WTC11 (cell line): ENCODE data around the gene ZFP36L1. TPM values are rescaled to one million over a fixed set of nuclear protein-coding genes. Genes with fewer than 3 reads are reported as not detected.

ENCODE experiments used
- ATAC-seq: fragments of 200-7000 bp; cut with Tn5 transposase; 2 replicates; pipeline ENCODE4 v1.10.0; 2021; ENCODE audit warnings: mild to moderate bottlenecking, moderate library complexity
- CTCF ChIA-PET: fragments of 300-600 bp; sonication (Branson Sonifier 250); formaldehyde crosslinking; loops from one replicate; lab custom pipeline; 2021; ENCODE audit warnings: antibody characterized with exemption; lab: Charles Lee
- POLR2A ChIA-PET: fragments of 350-600 bp; sonication (Branson Sonifier 250); formaldehyde crosslinking; loops from one replicate; lab custom pipeline; 2021; ENCODE audit warnings: antibody characterized with exemption; lab: Charles Lee
- DNase-seq: peaks from one replicate; pipeline ENCODE4 v3.0.0; 2021; ENCODE audit warnings: low spot score
- H3K27ac Mint-ChIP-seq: 2 replicates; pipeline ENCODE4 v1.8.0; 2021; ENCODE audit warnings: mixed read lengths
- H3K27me3 Mint-ChIP-seq: 2 replicates; pipeline ENCODE4 v1.8.0; 2021; ENCODE audit warnings: low read depth, mild to moderate bottlenecking, moderate library complexity, mixed read lengths
- H3K36me3 Mint-ChIP-seq: 2 replicates; pipeline ENCODE4 v1.8.0; 2021; ENCODE audit warnings: mixed read lengths
- H3K4me1 Mint-ChIP-seq: 2 replicates; pipeline ENCODE4 v1.8.0; 2022; ENCODE audit warnings: mixed read lengths
- H3K4me3 Mint-ChIP-seq: 2 replicates; pipeline ENCODE4 v1.8.0; 2021; ENCODE audit warnings: mild to moderate bottlenecking, moderate library complexity, mixed read lengths
- H3K9me3 Mint-ChIP-seq: 2 replicates; pipeline ENCODE4 v1.8.0; 2021; ENCODE audit warnings: mixed read lengths
- ATF1 ChIP-seq: sonication (generic); formaldehyde crosslinking; IDR thresholded peaks from 2 replicates; pipeline ENCODE4 v1.8.1; 2023; ENCODE audit warnings: mild to moderate bottlenecking, moderate library complexity, missing genetic modification reagents
- CREM ChIP-seq: sonication (generic); formaldehyde crosslinking; IDR thresholded peaks from 2 replicates; pipeline ENCODE4 v1.8.1; 2022; ENCODE audit warnings: mild to moderate bottlenecking, missing genetic modification reagents, moderate library complexity
- CTCF ChIP-seq: fragments of 200-600 bp; IDR thresholded peaks from 2 replicates; pipeline ENCODE4 v1.8.0; 2022; ENCODE audit warnings: antibody characterized with exemption
- E2F5 ChIP-seq: sonication (generic); formaldehyde crosslinking; IDR thresholded peaks from 2 replicates; pipeline ENCODE4 v1.8.1; 2022; ENCODE audit warnings: mild to moderate bottlenecking, moderate library complexity, missing genetic modification reagents
- ELF4 ChIP-seq: sonication (generic); formaldehyde crosslinking; IDR thresholded peaks from 2 replicates; pipeline ENCODE4 v1.8.1; 2022; ENCODE audit warnings: low read depth, mild to moderate bottlenecking, moderate library complexity, missing genetic modification reagents
- FOXK1 ChIP-seq: sonication (generic); formaldehyde crosslinking; IDR thresholded peaks from 2 replicates; pipeline ENCODE4 v1.8.0; 2022; ENCODE audit warnings: mild to moderate bottlenecking, moderate library complexity, missing genetic modification reagents
- FOXP4 ChIP-seq: sonication (generic); formaldehyde crosslinking; IDR thresholded peaks from 2 replicates; pipeline ENCODE4 v1.8.0; 2022; ENCODE audit warnings: mild to moderate bottlenecking, missing genetic modification reagents
- GRHL2 ChIP-seq: fragments of 250-450 bp; sonication (Bioruptor Pico); IDR thresholded peaks from 2 replicates; pipeline ENCODE4 v1.8.0; 2022; ENCODE audit warnings: mild to moderate bottlenecking, moderate library complexity; ENCODE audit not compliant: insufficient replicate concordance, severe bottlenecking
- IRF1 ChIP-seq: sonication (generic); formaldehyde crosslinking; IDR thresholded peaks from 2 replicates; pipeline ENCODE4 v1.8.0; 2023; ENCODE audit warnings: missing genetic modification reagents
- JAZF1 ChIP-seq: fragments of 250-450 bp; sonication (Bioruptor Pico); IDR thresholded peaks from 2 replicates; pipeline ENCODE4 v1.9.0; 2021; ENCODE audit warnings: moderate library complexity, mild to moderate bottlenecking, inconsistent platforms
- MYBL2 ChIP-seq: sonication (generic); formaldehyde crosslinking; IDR thresholded peaks from 2 replicates; pipeline ENCODE4 v1.8.1; 2023; ENCODE audit warnings: mild to moderate bottlenecking, moderate library complexity, missing genetic modification reagents
- NFYB ChIP-seq: sonication (generic); formaldehyde crosslinking; conservative IDR thresholded peaks from 2 replicates; pipeline ENCODE4 v1.8.0; 2022; ENCODE audit warnings: low read depth, missing genetic modification reagents
- NR3C1 ChIP-seq: sonication (generic); formaldehyde crosslinking; conservative IDR thresholded peaks from 2 replicates; pipeline ENCODE4 v1.8.1; 2023; ENCODE audit warnings: low read depth, mild to moderate bottlenecking, missing genetic modification reagents
- PRDM15 ChIP-seq: sonication (generic); formaldehyde crosslinking; IDR thresholded peaks from 2 replicates; pipeline ENCODE4 v1.8.0; 2022; ENCODE audit warnings: missing genetic modification reagents
- USF2 ChIP-seq: sonication (generic); formaldehyde crosslinking; IDR thresholded peaks from 2 replicates; pipeline ENCODE4 v1.8.1; 2023; ENCODE audit warnings: mild to moderate bottlenecking, missing genetic modification reagents, moderate library complexity
- ZBTB43 ChIP-seq: sonication (generic); formaldehyde crosslinking; IDR thresholded peaks from 2 replicates; pipeline ENCODE4 v1.8.1; 2023; ENCODE audit warnings: mild to moderate bottlenecking, missing genetic modification reagents
- ZNF219 ChIP-seq: sonication (generic); formaldehyde crosslinking; IDR thresholded peaks from 2 replicates; pipeline ENCODE4 v1.8.0; 2023; ENCODE audit warnings: missing genetic modification reagents, mild to moderate bottlenecking, borderline replicate concordance
- ZNF281 ChIP-seq: sonication (generic); formaldehyde crosslinking; IDR thresholded peaks from 2 replicates; pipeline ENCODE4 v1.8.0; 2023; ENCODE audit warnings: mild to moderate bottlenecking, missing genetic modification reagents
- ZNF423 ChIP-seq: fragments of 250-450 bp; sonication (Bioruptor Pico); IDR thresholded peaks from 2 replicates; pipeline ENCODE4 v2.1.2; 2022; ENCODE audit warnings: mild to moderate bottlenecking, moderate library complexity
- total RNA-seq: library from RNA; stranded (reverse); gene quantifications from 3 replicates; pipeline ENCODE4 v1.2.3, GENCODE V29; 2021

The ZFP36L1 gene
- total RNA-seq, 1 experiment from 2014 or later = 132 TPM

GRCh38 chr14:68820119-68820518 is 27.3 kb upstream of the ZFP36L1 start:
- CTCF ChIA-PET = interaction anchor here (0.6 to 5.2 kb wide), 9 partner anchors 23 to 886 kb away, joined by 3 to 30 read pairs (median 4); no protein-coding TSS in a partner anchor
- H3K27me3 Mint-ChIP-seq = peaks cover 4% of the 10 kb centered on the region; the same call in 1 of the 2 replicates
- no peak overlapping the region for H3K4me3 Mint-ChIP-seq
- POLR2A ChIA-PET = interaction anchor here (1.4 to 2.7 kb wide), 2 partner anchors 25 to 27 kb away, joined by 4 to 11 read pairs; partner anchors contain the start of gene ZFP36L1
- TF ChIP-seq IRF1 (CRISPR knock-in tag) = no peak
- H3K36me3 Mint-ChIP-seq = no peaks in the 10 kb centered on the region
- ATAC-seq = no peak
- no peak overlapping the region for H3K27ac Mint-ChIP-seq
- peaks cover 49% of the 10 kb centered on the region for H3K4me1 Mint-ChIP-seq
- no peak for DNase-seq
- H3K9me3 Mint-ChIP-seq = no peaks in the 10 kb centered on the region

- DNase-seq (peak; percentile 59), ATAC-seq (peak; percentile 29)
- Mint-ChIP-seq H3K27me3 (peaks cover 4% of the 10 kb centered on the region; the same call in 1 of the 2 replicates), H3K9me3 (no peaks in the 10 kb centered on the region), H3K36me3 (no peaks in the 10 kb centered on the region), H3K27ac (no peak overlapping the region), H3K4me3 (no peak overlapping the region; the same call in 1 of the 2 replicates), H3K4me1 (peaks cover 57% of the 10 kb centered on the region)
- POLR2A ChIA-PET = interaction anchor here (1.4 to 2.7 kb wide), 2 partner anchors 24 to 26 kb away, joined by 4 to 11 read pairs; partner anchors contain the start of gene ZFP36L1
- TF ChIP-seq ZNF219 (CRISPR knock-in tag) = no peak
- no peak for TF ChIP-seq FOXK1
- TF ChIP-seq FOXP4 (CRISPR knock-in tag) = no peak
- no peak for TF ChIP-seq JAZF1 (CRISPR knock-in tag)
- TF ChIP-seq ZNF281 = no peak
- no peak for TF ChIP-seq E2F5 (CRISPR knock-in tag)
- TF ChIP-seq NR3C1 (CRISPR knock-in tag) = no peak
- no peak for TF ChIP-seq ZBTB43 (CRISPR knock-in tag)
- TF ChIP-seq CREM = no peak
- TF ChIP-seq ELF4 = no peak
- TF ChIP-seq USF2 (CRISPR knock-in tag) = no peak
- TF ChIP-seq PRDM15 (CRISPR knock-in tag) = no peak
- no peak for TF ChIP-seq GRHL2 (CRISPR knock-in tag)
- no peak for TF ChIP-seq MYBL2 (CRISPR knock-in tag)
- no peak for TF ChIP-seq NFYB (CRISPR knock-in tag)
- no peak for TF ChIP-seq CTCF
- TF ChIP-seq ATF1 = no peak
- TF ChIP-seq ZNF423 = no peak
- CTCF ChIA-PET = interaction anchor here (0.6 to 5.2 kb wide), 20 partner anchors 10 to 1090 kb away, joined by 3 to 30 read pairs (median 4); partner anchors contain the start of gene ZFP36L1
Observed at GRCh38 chr14:68819260-68819691, 26.4 kb upstream of the ZFP36L1 start.
